B cell (primary cell): Measurements from ENCODE around the gene BATF2.

Experiments used
- CTCF ChIP-seq: fragments of 200-600 bp; IDR thresholded peaks from one replicate; pipeline ENCODE4 v1.8.0; 2022; ENCODE audit warnings: antibody characterized with exemption, mild to moderate bottlenecking
- EZH2 ChIP-seq: IDR thresholded peaks from 2 replicates; pipeline ENCODE4 v1.6.1; 2012; ENCODE audit warnings: borderline replicate concordance, low read depth, mild to moderate bottlenecking, moderate library complexity, low read length; ENCODE audit not compliant: insufficient read depth, poor library complexity, severe bottlenecking

GRCh38 chr11:65027213-65028067 is 30.7 kb upstream of the BATF2 start, which contains the start of gene SNX15:
- TF ChIP-seq CTCF = peak; percentile 90
- TF ChIP-seq EZH2 = no peak
